Skin of body (tissue), 2 donors: ENCODE data around the gene CD27. TPM values are rescaled to one million over a fixed set of nuclear protein-coding genes. Genes with fewer than 3 reads are reported as not detected.
A peak's percentile ranks its signal among the peaks of the same experiment; 100 is the strongest.

Experiments
- DNase-seq: peaks from one replicate; lab custom pipeline; 2025; lab: John Stamatoyannopoulos, UW
- total RNA-seq: library from RNA; depleted of rRNA; stranded (reverse); fragments of >200 nt; gene quantifications from one replicate; pipeline ENCODE4 v1.2.3, GENCODE V29; 2014

Gene CD27
- total RNA-seq, 1 donor from 2014 or later: 0.20 TPM

- DNase-seq: no peak
These were observed 10.3 kb upstream of the CD27 start for GRCh38 chr12:6434205-6435140.

GRCh38 chr12:6435961-6436715 lies 8.6 kb upstream of the CD27 start:
- DNase-seq: no peak

- DNase-seq: no peak
These were observed 7.2 kb upstream of the CD27 start for GRCh38 chr12:6437586-6437985.

GRCh38 chr12:6438345-6438744 lies 6.4 kb upstream of the CD27 start:
- no peak for DNase-seq

- no peak for DNase-seq
These were observed 4.4 kb upstream of the CD27 start for GRCh38 chr12:6440391-6440790.

GRCh38 chr12:6442836-6443235 lies 1.9 kb upstream of the CD27 start:
- DNase-seq: no peak

- no peak for DNase-seq
These were observed 1.3 kb upstream of the CD27 start for GRCh38 chr12:6443361-6443983.

- DNase-seq: no peak
These were observed 724 bp upstream of the CD27 start for GRCh38 chr12:6444031-6444430.

GRCh38 chr12:6450091-6450868 lies 5.5 kb downstream of the CD27 start:
- DNase-seq: no peak

GRCh38 chr12:6450869-6451347 lies 6.2 kb downstream of the CD27 start:
- DNase-seq: no peak

- peak; percentile 86 for DNase-seq
These were observed 6.8 kb downstream of the CD27 start, which contains the start of gene TAPBPL for GRCh38 chr12:6451348-6452244. Gene TAPBPL, plus strand, starts transcription at chr12:6452042. Its CDS starts 207 bp downstream, at chr12:6452249.

GRCh38 chr12:6452245-6452943 lies 7.6 kb downstream of the CD27 start:
- no peak for DNase-seq

GRCh38 chr12:6452944-6453630 lies 8.3 kb downstream of the CD27 start:
- no peak for DNase-seq

- DNase-seq: no peak
These were observed 12.6 kb downstream of the CD27 start for GRCh38 chr12:6457220-6457945.

GRCh38 chr12:6458281-6459003 lies 13.7 kb downstream of the CD27 start:
- no peak for DNase-seq

- no peak for DNase-seq
These were observed 14.2 kb downstream of the CD27 start for GRCh38 chr12:6459004-6459337.

GRCh38 chr12:6460751-6461371 lies 16.1 kb downstream of the CD27 start:
- DNase-seq: no peak
